Measurements from ENCODE around the gene SYPL2.

Gene SYPL2

GRCh38 chr1:109497449-109498160 is 31.3 kb downstream of the SYPL2 start:
- no peak for ATAC-seq
- TF ChIP-seq CSDC2 (CRISPR knock-in tag; IDR thresholded peaks at IDR 0.05) (no peak), ZNF565 (CRISPR knock-in tag; conservative IDR thresholded peaks at IDR 0.05; ENCODE audit: low read depth) (no peak), GLIS3 (CRISPR knock-in tag; IDR thresholded peaks at IDR 0.05) (no peak), RARB (CRISPR knock-in tag; IDR thresholded peaks at IDR 0.05) (no peak), ISL1 (CRISPR knock-in tag; IDR thresholded peaks at IDR 0.05) (no peak)

DNA sequence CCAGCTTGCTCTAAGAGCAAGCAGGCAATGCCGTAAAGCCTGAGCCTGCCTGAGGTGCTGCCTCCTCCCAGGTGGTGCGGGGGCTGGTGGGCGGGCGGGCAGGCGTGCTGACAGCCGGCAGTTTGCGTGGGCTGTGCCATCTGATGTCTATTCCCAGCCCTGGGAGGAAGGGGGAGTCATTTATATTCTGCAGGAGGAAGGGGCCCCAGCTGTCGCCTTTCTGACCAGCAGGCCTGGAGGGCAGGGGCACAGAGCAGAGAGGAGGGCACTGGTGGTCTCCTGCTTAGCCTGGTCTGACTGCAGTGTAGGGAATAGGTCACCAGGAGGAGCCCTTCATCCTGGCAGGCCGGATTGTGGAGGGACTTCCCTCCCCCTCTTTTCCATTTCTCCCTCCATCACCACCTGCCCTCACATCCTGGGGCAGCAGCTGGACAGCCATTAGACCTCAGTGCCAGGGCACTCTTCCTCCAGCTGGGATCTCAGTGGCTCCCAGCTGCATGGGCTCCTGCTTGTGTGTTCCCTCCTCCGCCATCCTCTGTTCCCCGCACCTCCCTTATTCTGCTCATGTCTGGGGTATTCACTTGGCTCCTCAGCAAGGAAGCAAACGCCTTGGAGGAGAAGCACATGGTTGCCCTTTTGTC is 31.9 kb downstream of the SYPL2 start:
- peak; percentile 20; the same call in 1 of the 3 replicates for ATAC-seq

GRCh38 chr1:109499081-109499480 is 32.7 kb downstream of the SYPL2 start:
- ATAC-seq = no peak
- TF ChIP-seq TOX (CRISPR knock-in tag; IDR thresholded peaks at IDR 0.05; ENCODE audit: borderline replicate concordance) = no peak
- no peak for TF ChIP-seq ZFP30 (CRISPR knock-in tag; IDR thresholded peaks at IDR 0.05)
- no peak for TF ChIP-seq ZNF565 (CRISPR knock-in tag; conservative IDR thresholded peaks at IDR 0.05; ENCODE audit: low read depth)
- no peak for TF ChIP-seq OSR1 (CRISPR knock-in tag; IDR thresholded peaks at IDR 0.05)
- TF ChIP-seq ESRRG (CRISPR knock-in tag; IDR thresholded peaks at IDR 0.05) = no peak

More for the DNA sequence above, 31.9 kb downstream of the SYPL2 start:
- TF ChIP-seq RARB (CRISPR knock-in tag; IDR thresholded peaks at IDR 0.05) (no peak), PPARA (CRISPR knock-in tag; IDR thresholded peaks at IDR 0.05; ENCODE audit: borderline replicate concordance) (no peak), ZNF565 (CRISPR knock-in tag; conservative IDR thresholded peaks at IDR 0.05; ENCODE audit: low read depth) (no peak), OSR1 (CRISPR knock-in tag; IDR thresholded peaks at IDR 0.05) (no peak), ARNTL (CRISPR knock-in tag; IDR thresholded peaks at IDR 0.05; ENCODE audit: borderline replicate concordance, low read depth) (no peak), ZC3H10 (CRISPR knock-in tag; IDR thresholded peaks at IDR 0.05) (no peak), ZNF70 (CRISPR knock-in tag; IDR thresholded peaks at IDR 0.05) (no peak)
- TF ChIP-seq, protein P1, sequence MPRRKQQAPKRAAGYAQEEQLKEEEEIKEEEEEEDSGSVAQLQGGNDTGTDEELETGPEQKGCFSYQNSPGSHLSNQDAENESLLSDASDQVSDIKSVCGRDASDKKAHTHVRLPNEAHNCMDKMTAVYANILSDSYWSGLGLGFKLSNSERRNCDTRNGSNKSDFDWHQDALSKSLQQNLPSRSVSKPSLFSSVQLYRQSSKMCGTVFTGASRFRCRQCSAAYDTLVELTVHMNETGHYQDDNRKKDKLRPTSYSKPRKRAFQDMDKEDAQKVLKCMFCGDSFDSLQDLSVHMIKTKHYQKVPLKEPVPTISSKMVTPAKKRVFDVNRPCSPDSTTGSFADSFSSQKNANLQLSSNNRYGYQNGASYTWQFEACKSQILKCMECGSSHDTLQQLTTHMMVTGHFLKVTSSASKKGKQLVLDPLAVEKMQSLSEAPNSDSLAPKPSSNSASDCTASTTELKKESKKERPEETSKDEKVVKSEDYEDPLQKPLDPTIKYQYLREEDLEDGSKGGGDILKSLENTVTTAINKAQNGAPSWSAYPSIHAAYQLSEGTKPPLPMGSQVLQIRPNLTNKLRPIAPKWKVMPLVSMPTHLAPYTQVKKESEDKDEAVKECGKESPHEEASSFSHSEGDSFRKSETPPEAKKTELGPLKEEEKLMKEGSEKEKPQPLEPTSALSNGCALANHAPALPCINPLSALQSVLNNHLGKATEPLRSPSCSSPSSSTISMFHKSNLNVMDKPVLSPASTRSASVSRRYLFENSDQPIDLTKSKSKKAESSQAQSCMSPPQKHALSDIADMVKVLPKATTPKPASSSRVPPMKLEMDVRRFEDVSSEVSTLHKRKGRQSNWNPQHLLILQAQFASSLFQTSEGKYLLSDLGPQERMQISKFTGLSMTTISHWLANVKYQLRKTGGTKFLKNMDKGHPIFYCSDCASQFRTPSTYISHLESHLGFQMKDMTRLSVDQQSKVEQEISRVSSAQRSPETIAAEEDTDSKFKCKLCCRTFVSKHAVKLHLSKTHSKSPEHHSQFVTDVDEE (CRISPR knock-in tag; IDR thresholded peaks at IDR 0.05) = no peak
- TF ChIP-seq, protein P2, sequence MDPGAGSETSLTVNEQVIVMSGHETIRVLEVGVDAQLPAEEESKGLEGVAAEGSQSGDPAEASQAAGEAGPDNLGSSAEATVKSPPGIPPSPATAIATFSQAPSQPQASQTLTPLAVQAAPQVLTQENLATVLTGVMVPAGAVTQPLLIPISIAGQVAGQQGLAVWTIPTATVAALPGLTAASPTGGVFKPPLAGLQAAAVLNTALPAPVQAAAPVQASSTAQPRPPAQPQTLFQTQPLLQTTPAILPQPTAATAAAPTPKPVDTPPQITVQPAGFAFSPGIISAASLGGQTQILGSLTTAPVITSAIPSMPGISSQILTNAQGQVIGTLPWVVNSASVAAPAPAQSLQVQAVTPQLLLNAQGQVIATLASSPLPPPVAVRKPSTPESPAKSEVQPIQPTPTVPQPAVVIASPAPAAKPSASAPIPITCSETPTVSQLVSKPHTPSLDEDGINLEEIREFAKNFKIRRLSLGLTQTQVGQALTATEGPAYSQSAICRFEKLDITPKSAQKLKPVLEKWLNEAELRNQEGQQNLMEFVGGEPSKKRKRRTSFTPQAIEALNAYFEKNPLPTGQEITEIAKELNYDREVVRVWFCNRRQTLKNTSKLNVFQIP (CRISPR knock-in tag; IDR thresholded peaks at IDR 0.05; ENCODE audit: borderline replicate concordance, low read depth) = no peak

DNA sequence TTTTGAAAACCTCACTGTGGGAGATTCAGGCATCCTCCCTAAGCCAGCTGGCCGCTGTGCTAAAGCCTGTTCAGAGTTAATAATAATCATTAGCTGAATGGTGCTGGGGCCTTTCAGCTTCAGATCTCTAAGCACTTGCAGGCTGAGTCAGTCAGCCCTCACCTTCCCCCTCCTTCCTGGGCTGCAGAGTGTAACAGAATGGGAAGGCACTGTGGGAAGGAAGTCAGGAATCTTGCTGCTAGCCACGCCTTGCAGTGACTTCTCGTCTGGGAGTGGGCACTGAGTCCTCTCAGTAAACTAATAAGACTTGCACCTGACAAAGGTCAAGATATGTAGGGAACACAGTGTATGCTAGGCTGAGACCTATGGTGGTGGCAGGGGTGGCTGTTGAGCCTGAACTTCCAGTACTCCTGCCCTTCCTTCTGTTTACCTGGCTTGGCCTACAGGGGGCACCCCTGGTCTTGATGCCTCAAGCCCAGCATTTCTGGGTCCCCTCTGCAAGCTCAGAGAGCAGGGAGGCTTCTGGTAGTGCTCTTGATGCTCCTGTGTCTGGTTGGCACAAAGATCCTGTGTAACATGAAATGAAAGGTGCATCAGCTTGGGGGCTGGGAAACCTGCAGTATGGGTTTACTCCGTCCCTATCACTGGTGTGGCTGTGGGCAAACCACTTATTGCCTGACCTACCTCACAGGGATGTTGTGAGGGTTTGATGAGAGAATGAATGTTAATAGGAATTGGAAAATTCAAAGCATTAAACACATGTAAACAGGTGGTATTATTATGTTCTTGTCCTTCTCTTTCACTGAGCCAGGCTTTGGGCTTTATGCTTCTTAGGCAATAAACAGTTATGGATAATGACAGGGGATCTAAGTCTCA is 33.6 kb downstream of the SYPL2 start:
- TF ChIP-seq ZNF565 (CRISPR knock-in tag; conservative IDR thresholded peaks at IDR 0.05; ENCODE audit: low read depth) (no peak), ZC3H10 (CRISPR knock-in tag; IDR thresholded peaks at IDR 0.05) (no peak), TOX (CRISPR knock-in tag; IDR thresholded peaks at IDR 0.05; ENCODE audit: borderline replicate concordance) (no peak), CSDC2 (CRISPR knock-in tag; IDR thresholded peaks at IDR 0.05) (no peak), OSR1 (CRISPR knock-in tag; IDR thresholded peaks at IDR 0.05) (no peak), ZNF8 (CRISPR knock-in tag; IDR thresholded peaks at IDR 0.05) (no peak), ZFP3 (CRISPR knock-in tag; IDR thresholded peaks at IDR 0.05) (no peak), ESRRG (CRISPR knock-in tag; IDR thresholded peaks at IDR 0.05) (no peak), ISL1 (CRISPR knock-in tag; IDR thresholded peaks at IDR 0.05) (no peak), CREB5 (CRISPR knock-in tag; IDR thresholded peaks at IDR 0.05; ENCODE audit: low read depth) (no peak), PATZ1 (CRISPR knock-in tag; IDR thresholded peaks at IDR 0.05; ENCODE audit: borderline replicate concordance) (no peak), BACH2 (CRISPR knock-in tag; IDR thresholded peaks at IDR 0.05; ENCODE audit: borderline replicate concordance) (no peak), RARB (CRISPR knock-in tag; IDR thresholded peaks at IDR 0.05) (no peak), PPARA (CRISPR knock-in tag; IDR thresholded peaks at IDR 0.05; ENCODE audit: borderline replicate concordance) (no peak), ZNF70 (CRISPR knock-in tag; IDR thresholded peaks at IDR 0.05) (no peak), ARNTL (CRISPR knock-in tag; IDR thresholded peaks at IDR 0.05; ENCODE audit: borderline replicate concordance, low read depth) (no peak), TCF4 (CRISPR knock-in tag; IDR thresholded peaks at IDR 0.05; ENCODE audit: borderline replicate concordance) (no peak)
- TF ChIP-seq, protein P3, sequence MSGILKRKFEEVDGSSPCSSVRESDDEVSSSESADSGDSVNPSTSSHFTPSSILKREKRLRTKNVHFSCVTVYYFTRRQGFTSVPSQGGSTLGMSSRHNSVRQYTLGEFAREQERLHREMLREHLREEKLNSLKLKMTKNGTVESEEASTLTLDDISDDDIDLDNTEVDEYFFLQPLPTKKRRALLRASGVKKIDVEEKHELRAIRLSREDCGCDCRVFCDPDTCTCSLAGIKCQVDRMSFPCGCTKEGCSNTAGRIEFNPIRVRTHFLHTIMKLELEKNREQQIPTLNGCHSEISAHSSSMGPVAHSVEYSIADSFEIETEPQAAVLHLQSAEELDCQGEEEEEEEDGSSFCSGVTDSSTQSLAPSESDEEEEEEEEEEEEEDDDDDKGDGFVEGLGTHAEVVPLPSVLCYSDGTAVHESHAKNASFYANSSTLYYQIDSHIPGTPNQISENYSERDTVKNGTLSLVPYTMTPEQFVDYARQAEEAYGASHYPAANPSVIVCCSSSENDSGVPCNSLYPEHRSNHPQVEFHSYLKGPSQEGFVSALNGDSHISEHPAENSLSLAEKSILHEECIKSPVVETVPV (CRISPR knock-in tag; IDR thresholded peaks at IDR 0.05) = no peak
- ATAC-seq = peak; percentile 62
